ENCODE results near the gene GNA14. TPM values are rescaled to one million over a fixed set of nuclear protein-coding genes. Genes with fewer than 3 reads are reported as not detected.

GNA14 gene
- total RNA-seq, 4 donors from 2014 or later, result 0.20 to 0.56 (median 0.22) TPM; not detected in 1

- intact Hi-C loops (cut with DNase I; ENCODE audit: low total_unique reads), result no loop called here
- no peak overlapping the region for H3K27ac ChIP-seq
- DNase-seq (no peak), ATAC-seq (no peak)
- H3K9me3 ChIP-seq, result no peaks in the 10 kb centered on the region
- no peak overlapping the region for H3K4me3 ChIP-seq
- no peak for TF ChIP-seq CTCF (IDR thresholded peaks at IDR 0.05 in 4 of 5, conservative IDR thresholded peaks at IDR 0.05 in 1 of 5)
- TF ChIP-seq POLR2A (IDR thresholded peaks at IDR 0.05), result no peak
- H3K27me3 ChIP-seq, result no peaks in the 10 kb centered on the region
- in situ Hi-C loops (cut with MboI; ENCODE audit: low sequenced_read_pairs in 4 of 4), result no loop called here
- peaks cover 6 to 13% of the 10 kb centered on the region in 2 donors for H3K4me1 ChIP-seq
- no peaks in the 10 kb centered on the region for H3K36me3 ChIP-seq
Measured at GRCh38 chr9:77593528-77593927, 54.6 kb downstream of the GNA14 start.

DNA sequence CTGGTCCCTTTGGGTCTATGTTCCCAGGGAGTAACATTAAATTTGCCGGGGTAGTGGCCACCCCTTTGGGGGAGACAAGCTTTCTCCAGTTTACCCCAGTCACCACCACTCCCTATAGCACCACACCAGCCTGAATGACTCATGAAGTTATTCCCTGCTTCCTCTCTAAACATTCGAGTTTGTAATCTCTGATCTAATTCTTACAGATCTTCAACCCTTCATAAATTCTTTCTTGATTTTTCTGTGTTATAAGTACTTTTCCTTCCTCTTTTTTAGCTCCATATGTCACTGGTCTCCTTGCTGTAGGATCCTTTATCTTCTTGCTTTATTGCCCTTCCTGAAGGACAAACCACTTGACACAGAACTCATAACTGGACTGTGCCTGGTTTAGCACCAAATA, 55.6 kb downstream of the GNA14 start:
- no peak overlapping the region for H3K4me3 ChIP-seq
- in situ Hi-C loops (cut with MboI; ENCODE audit: low sequenced_read_pairs in 4 of 4), result no loop called here
- no peak for DNase-seq
- H3K27me3 ChIP-seq, result no peaks in the 10 kb centered on the region
- intact Hi-C loops (cut with DNase I; ENCODE audit: low total_unique reads), result no loop called here
- no peak overlapping the region for H3K27ac ChIP-seq
- no peaks in the 10 kb centered on the region for H3K9me3 ChIP-seq
- ATAC-seq, result no peak
- no peak for TF ChIP-seq CTCF (IDR thresholded peaks at IDR 0.05 in 4 of 5, conservative IDR thresholded peaks at IDR 0.05 in 1 of 5)
- no peak for TF ChIP-seq POLR2A (IDR thresholded peaks at IDR 0.05)
- no peaks in the 10 kb centered on the region for H3K36me3 ChIP-seq
- H3K4me1 ChIP-seq, result peaks cover 0 to 5% of the 10 kb centered on the region in 2 donors

GRCh38 chr9:77589046-77589795, 58.9 kb downstream of the GNA14 start:
- Histone ChIP-seq H3K4me3 (no peak overlapping the region), H3K4me1 (no peaks in the 10 kb centered on the region), H3K9me3 (no peaks in the 10 kb centered on the region), H3K36me3 (no peaks in the 10 kb centered on the region), H3K27me3 (no peaks in the 10 kb centered on the region), H3K27ac (no peak overlapping the region)
- in situ Hi-C loops (cut with MboI; ENCODE audit: low sequenced_read_pairs in 4 of 4), result no loop called here
- DNase-seq (no peak), ATAC-seq (no peak)
- intact Hi-C loops (cut with DNase I; ENCODE audit: low total_unique reads), result no loop called here
- no peak for TF ChIP-seq POLR2A (IDR thresholded peaks at IDR 0.05)
- no peak for TF ChIP-seq CTCF (IDR thresholded peaks at IDR 0.05 in 4 of 5, conservative IDR thresholded peaks at IDR 0.05 in 1 of 5)

GRCh38 chr9:77588271-77588937, 59.7 kb downstream of the GNA14 start:
- intact Hi-C loops (cut with DNase I; ENCODE audit: low total_unique reads) (no loop called here), in situ Hi-C loops (cut with MboI; ENCODE audit: low sequenced_read_pairs in 4 of 4) (no loop called here)
- Histone ChIP-seq H3K36me3 (no peaks in the 10 kb centered on the region), H3K4me3 (no peak overlapping the region), H3K4me1 (no peaks in the 10 kb centered on the region), H3K9me3 (no peaks in the 10 kb centered on the region), H3K27ac (no peak overlapping the region), H3K27me3 (no peaks in the 10 kb centered on the region)
- ATAC-seq, result no peak
- no peak for TF ChIP-seq CTCF (IDR thresholded peaks at IDR 0.05 in 4 of 5, conservative IDR thresholded peaks at IDR 0.05 in 1 of 5)
- TF ChIP-seq POLR2A (IDR thresholded peaks at IDR 0.05), result no peak
- no peak for DNase-seq
